Jurkat, Clone E6-1 (cell line): ENCODE measurements around the gene HERPUD1.

Experiments used
- DNase-seq: peaks from one replicate; pipeline ENCODE4 v3.0.0-alpha.2; 2011; ENCODE audit warnings: low read depth, low spot score
- H3K4me3 ChIP-seq: 2 replicates; pipeline ENCODE4 v1.5.1; 2011; ENCODE audit warnings: mild to moderate bottlenecking, low read length, control low read depth, moderate library complexity

Gene HERPUD1

DNA sequence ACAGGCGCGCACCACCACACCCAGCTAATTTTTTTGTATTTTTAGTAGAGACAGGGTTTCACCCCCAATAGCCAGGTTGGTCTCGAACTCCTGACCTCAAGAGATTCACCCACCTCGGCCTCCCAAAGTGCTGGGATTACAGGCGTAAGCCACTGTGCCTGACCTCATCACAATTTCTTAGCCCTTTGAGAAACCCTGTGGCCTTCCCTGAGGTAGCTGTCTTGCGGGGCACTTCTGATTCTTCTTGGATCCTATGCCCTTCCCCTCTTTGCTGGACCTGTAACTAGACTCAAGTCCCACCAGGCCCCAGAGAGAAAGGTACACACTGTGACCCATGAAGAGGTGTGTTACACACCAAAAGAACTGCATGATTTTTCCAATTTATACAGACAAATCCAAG, 16.3 kb downstream of the HERPUD1 start:
- no peak overlapping the region for H3K4me3 ChIP-seq
- no peak for DNase-seq

DNA sequence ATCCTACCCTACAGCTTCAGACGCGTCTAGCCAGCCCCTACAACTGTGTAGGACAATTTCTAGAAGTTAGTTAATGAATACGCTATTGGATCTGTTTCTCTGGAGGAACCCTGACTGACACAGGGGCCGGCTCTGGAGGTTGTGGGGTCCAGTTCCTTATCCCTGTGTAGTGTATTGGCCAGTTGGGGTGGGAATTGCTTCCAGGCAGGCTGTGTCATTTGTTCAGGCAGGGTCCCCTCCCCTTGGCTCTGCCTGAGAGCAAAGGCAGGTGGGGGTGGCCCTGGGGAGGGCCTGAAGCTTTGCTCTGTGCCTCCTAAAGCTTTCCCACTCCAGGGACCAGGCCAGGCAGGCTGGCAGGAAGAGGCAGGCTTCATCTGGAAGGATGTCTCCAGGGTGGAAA, 18.1 kb downstream of the HERPUD1 start:
- DNase-seq = no peak
- H3K4me3 ChIP-seq = no peak overlapping the region

DNA sequence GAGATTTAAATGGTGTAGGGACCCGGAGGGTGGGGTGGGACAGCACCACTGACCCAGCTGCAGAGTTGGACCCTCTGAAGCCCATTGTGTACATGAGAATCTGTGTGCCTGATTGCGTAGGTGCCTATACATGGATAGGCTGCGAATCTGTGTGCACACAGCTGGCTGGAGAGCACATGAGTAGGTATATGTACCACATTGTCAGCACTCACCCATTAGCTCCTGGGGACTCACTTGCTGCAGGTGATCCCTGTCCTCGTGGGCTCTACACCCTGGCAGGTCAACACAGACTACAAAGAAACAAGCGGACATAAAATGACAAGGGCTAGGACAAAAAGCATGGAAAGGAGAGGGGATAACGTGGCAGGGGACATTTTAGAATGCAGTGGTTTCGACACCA, 18.5 kb downstream of the HERPUD1 start:
- H3K4me3 ChIP-seq = no peak overlapping the region
- DNase-seq = no peak

- peak; percentile 36 for DNase-seq
Measured at GRCh38 chr16:56950881-56951771, 19.2 kb downstream of the HERPUD1 start.

GRCh38 chr16:56953006-56953405, 21.1 kb downstream of the HERPUD1 start:
- no peak overlapping the region for H3K4me3 ChIP-seq
- DNase-seq = no peak

More at GRCh38 chr16:56950881-56951771, 19.2 kb downstream of the HERPUD1 start:
- H3K4me3 ChIP-seq = no peak overlapping the region

DNA sequence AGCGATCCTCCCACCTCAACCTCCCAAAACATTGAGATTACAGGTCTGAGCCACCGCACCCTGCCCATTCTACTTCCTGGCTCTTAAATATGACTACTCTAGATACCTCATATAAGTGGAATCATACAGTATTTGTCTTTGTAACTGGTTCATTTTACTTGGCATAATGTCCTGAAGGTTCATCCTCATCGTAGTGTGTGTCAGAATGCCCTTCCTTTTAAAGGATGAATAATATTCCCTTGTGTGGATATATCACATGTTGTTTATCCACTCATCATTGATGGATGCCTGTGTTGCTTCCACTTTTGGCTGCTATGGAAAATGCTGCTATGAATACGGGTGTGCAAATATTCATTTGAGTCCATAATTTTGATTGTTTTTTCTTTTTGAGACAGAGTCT, 24.1 kb downstream of the HERPUD1 start:
- DNase-seq = no peak
- H3K4me3 ChIP-seq = no peak overlapping the region

GRCh38 chr16:56956756-56957155, 24.8 kb downstream of the HERPUD1 start:
- H3K4me3 ChIP-seq = no peak overlapping the region
- no peak for DNase-seq

DNA sequence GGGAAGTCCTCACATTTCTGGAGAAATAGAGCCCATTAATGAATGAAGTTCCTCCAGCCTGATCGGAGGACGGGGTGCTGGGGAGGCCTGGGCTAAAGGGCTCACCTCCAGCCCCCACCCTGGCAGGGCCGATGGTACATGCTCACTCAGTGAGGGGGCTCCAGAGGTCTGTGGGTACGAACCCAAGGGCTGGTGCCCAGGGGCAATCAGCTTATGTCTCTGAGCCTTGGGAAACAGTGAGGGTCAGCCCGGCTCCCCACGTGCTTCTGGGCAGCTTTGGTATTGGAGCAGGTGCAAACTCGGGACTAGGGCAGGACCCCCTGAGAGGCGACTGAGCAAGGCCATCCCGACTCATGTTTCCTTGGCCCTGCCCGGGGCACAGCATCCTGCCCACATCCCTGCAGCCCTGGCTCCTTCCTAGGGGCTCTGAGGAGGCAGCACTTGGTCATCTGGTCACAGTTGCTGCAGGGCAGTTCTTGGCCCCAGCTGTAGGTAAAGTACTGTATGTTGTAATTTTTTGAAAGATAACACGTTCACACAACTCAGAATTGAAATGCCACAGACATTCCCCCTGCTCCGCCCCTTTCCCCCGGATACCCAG, 28.8 kb downstream of the HERPUD1 start:
- H3K4me3 ChIP-seq = no peak overlapping the region
- no peak for DNase-seq

DNA sequence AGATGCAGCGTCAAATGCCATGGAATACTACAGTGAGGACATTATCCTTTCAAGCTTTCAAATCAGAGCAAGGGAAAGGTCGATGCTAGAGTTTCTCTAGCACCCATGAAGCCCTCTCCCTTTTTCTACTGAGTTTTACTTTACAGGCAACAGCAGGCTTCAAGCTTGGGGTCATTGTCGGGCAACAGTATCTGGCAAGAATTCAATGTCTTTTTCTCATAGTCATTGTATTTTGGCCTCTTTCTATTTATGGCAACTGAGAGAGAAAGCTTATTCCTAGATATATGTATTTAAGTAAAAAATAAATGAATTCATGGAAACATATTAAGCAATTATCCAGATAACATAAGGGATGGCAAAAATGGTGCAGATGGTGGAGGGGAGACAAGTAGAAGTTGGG, 29.4 kb downstream of the HERPUD1 start:
- no peak for DNase-seq

GRCh38 chr16:56961851-56962281, 29.9 kb downstream of the HERPUD1 start, which contains the start of gene CETP:
CETP (plus strand) TSS chr16:56961950; CDS start chr16:56961980, 30 bp downstream.
- no peak within 1 kb of the TSS for H3K4me3 ChIP-seq
- no peak for DNase-seq

More for the DNA sequence above, 29.4 kb downstream of the HERPUD1 start:
- H3K4me3 ChIP-seq = no peak overlapping the region

DNA sequence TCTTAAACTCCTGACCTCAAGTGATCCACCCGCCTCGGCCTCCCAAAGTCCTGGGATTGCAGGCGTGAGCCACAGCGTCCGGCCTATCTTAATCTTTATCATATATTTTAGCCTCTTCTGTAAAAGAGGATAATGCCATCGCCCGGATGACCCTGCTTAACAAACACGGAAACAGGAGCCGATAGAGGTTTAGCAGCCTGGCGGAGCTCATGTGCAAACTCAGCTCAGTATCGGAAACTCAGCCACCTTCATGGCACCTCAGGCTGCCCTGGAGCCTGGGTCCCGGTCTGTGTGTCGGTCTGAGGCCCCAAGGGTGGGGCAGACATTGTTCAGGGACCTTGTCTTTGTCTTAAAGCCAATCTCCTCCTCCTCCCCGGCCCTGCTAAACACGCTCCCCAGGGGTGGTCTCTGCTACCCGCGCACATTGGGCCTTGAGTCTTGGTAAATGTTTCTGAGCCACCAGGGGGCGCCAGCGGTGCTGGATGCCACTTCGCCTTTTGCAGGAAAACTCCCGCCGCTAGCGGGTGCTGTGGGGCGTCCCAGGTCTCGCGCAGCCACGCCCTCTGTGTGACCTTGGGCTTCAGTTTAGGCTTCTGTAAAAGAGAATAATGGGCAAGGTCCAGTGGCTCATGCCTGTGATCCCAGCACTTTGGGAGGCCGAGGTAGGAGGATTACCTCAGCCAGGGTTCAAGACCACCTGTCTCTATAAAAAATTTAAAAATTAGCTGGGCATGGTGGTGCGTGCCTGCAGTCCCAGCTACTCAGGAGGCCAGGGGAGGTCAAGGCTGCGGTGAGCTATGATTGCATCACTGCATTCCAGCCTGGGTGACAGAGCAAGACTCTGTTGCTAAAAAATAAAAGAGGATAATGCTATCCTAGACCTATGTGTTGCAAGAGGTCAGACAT, 32.6 kb downstream of the HERPUD1 start:
- H3K4me3 ChIP-seq = no peak overlapping the region
- peak; percentile 87 for DNase-seq

- H3K4me3 ChIP-seq = no peak overlapping the region
- no peak for DNase-seq
Measured at GRCh38 chr16:56965149-56966092, 33.5 kb downstream of the HERPUD1 start.

DNA sequence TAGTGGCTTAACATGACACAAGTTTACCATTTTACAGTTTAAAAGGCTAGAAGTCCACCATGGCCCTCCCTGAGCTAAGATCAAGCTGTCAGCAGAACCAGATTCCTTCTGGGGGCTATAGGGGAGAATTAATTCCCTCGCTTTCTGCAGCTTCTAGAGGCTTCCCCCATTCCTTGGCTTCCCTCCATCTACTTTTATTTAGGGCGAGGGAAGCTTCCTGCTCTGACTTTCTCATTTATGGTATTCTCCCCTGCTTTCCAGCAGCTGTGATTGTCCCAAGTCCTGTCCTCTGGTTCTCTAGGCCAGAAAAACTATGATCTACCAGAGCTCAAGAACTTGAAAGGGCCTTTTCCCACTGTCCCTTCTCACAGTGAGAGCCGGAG, 34.1 kb downstream of the HERPUD1 start:
- H3K4me3 ChIP-seq = no peak overlapping the region
- no peak for DNase-seq

- no peak overlapping the region for H3K4me3 ChIP-seq
- no peak for DNase-seq
Measured at GRCh38 chr16:56967733-56968132, 35.8 kb downstream of the HERPUD1 start.

- no peak for DNase-seq
- H3K4me3 ChIP-seq = no peak overlapping the region
Measured at GRCh38 chr16:56969769-56970168, 37.8 kb downstream of the HERPUD1 start.

DNA sequence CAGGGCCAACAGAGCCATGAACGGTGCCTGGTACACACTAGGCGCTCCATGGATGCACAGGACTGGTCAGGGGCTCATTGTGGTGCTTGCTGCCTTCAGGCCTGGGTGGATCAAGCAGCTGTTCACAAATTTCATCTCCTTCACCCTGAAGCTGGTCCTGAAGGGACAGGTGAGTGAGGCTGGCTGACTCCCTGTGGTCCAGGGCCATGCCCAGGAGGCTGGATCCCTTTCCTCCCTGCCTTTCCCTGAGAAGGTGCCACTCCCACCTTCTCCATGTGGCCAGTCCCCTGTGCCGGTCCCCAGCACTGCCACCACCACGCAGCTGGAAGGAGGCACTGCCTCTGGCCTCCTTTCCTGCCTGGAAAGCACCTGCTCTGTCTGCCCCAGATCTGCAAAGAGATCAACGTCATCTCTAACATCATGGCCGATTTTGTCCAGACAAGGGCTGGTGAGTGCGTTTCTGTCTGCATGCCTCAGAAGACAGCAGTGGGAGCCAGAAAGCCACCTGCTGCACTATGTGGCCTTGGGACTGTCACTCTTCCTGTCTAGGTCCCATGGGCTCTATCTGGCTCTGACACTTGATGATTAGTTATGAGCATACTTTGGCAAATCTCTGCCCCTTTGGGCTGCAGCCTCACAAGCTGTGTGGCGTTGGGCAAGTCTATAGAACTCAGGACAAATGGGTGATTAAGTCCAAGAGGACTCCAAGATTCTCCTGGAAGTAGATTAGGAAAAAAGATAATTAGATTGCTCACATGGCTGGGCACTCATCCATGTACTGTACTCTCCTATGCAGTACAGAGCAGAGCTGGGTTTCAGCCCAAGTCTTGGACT, 39.2 kb downstream of the HERPUD1 start:
- no peak overlapping the region for H3K4me3 ChIP-seq
- DNase-seq = no peak

DNA sequence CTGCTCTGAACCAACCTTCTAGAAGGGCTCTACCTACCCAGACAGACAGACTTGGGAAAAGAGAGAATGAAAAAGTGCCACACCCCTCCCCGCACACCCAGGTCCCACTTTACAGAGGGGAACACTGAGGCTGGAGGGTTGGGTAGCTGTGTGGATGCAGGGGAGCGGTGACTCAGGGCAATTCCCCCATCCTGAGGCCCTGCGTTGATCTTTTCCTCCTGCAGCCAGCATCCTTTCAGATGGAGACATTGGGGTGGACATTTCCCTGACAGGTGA, 39.8 kb downstream of the HERPUD1 start:
- H3K4me3 ChIP-seq = no peak overlapping the region
- DNase-seq = no peak
